ENCODE data around the gene BBS9. TPM values are rescaled to one million over a fixed set of nuclear protein-coding genes. Genes with fewer than 3 reads are reported as not detected.

BBS9 gene
- total RNA-seq, 1 experiment from 2014 or later, result 5.7 TPM

DNA sequence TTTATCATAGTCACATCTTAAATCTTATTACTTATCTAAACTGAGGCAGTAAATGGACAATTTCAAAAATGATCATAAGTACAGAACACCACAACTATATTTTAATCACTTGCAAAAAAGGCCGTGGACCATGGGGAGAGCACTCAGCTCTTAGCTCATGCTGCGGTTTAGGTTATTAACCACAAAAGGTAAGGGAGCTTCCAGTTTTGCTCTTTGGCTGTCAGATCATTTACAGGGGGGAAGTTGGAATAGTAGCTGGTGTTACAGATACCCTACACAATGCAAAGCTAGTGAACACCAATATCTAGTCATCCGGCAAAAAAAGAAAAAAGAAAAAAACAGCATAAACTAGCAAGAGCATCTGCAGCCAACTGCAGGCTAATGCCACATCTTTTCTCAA lies 147.0 kb downstream of the BBS9 start:
- Histone ChIP-seq H3K27me3 (ENCODE audit: low read length) (no peaks in the 10 kb centered on the region), H3K4me1 (ENCODE audit: insufficient read depth, low read length) (no peaks in the 10 kb centered on the region), H3K9me3 (ENCODE audit: low read length) (no peaks in the 10 kb centered on the region), H3K9ac (ENCODE audit: low read length) (no peak overlapping the region), H3K9me2 (replicated peaks; ENCODE audit: low read length) (no peaks in the 10 kb centered on the region), H3K27ac (ENCODE audit: low read length) (no peak overlapping the region), H3F3A (ENCODE audit: low read length, unreplicated experiment) (no peaks in the 10 kb centered on the region), H4K20me1 (ENCODE audit: low read length) (no peaks in the 10 kb centered on the region), H2AFZ (ENCODE audit: low read length) (no peak overlapping the region), H3K36me3 (ENCODE audit: low read depth, low read length) (no peaks in the 10 kb centered on the region), H3K4me3 (ENCODE audit: low read length) (no peak overlapping the region), H3K79me2 (ENCODE audit: low read length) (no peaks in the 10 kb centered on the region), H3K4me2 (ENCODE audit: low read length) (no peak overlapping the region)
- CTCF ChIA-PET, result no interaction called here
- DNase-seq, result no peak
- ATAC-seq, result no peak
- BruUV-seq (replicated peaks), result no TSS peak
- TF ChIP-seq, protein P1, sequence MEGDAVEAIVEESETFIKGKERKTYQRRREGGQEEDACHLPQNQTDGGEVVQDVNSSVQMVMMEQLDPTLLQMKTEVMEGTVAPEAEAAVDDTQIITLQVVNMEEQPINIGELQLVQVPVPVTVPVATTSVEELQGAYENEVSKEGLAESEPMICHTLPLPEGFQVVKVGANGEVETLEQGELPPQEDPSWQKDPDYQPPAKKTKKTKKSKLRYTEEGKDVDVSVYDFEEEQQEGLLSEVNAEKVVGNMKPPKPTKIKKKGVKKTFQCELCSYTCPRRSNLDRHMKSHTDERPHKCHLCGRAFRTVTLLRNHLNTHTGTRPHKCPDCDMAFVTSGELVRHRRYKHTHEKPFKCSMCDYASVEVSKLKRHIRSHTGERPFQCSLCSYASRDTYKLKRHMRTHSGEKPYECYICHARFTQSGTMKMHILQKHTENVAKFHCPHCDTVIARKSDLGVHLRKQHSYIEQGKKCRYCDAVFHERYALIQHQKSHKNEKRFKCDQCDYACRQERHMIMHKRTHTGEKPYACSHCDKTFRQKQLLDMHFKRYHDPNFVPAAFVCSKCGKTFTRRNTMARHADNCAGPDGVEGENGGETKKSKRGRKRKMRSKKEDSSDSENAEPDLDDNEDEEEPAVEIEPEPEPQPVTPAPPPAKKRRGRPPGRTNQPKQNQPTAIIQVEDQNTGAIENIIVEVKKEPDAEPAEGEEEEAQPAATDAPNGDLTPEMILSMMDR (conservative IDR thresholded peaks at IDR 0.05; ENCODE audit: low read depth, low read length), result no peak
- no peak for TF ChIP-seq EZH2phosphoT487 (IDR thresholded peaks at IDR 0.05; ENCODE audit: borderline replicate concordance, low read length)
- no peak for TF ChIP-seq EZH2 (IDR thresholded peaks at IDR 0.05; ENCODE audit: low read length, unreplicated experiment)
- intact Hi-C loops (cut with micrococcal nuclease), result no loop called here
- POLR2A ChIA-PET (ENCODE audit: unreplicated experiment), result no interaction called here

- H3K79me2 ChIP-seq (ENCODE audit: low read length), result no peaks in the 10 kb centered on the region
These were observed 147.4 kb downstream of the BBS9 start for GRCh38 chr7:33276729-33277128.

DNA sequence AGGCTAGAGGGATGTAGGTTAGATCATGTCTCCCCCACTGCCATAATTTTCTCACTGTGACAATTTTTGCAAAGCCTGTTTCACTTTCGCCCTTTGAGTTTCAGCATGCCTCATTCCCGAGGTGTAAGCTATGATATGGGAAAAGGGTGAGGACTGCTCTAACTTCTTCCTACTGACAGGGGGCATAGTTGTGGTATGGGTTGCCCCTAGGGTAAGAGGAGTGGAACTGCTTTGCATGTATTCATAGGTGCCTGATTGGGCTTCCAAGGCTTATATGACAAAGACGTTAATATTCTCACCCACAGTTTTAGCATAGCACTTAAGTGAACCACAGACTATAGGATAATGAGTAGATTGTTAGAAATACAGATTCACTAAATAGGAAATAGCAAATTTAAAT lies 148.7 kb downstream of the BBS9 start:
- H2AFZ ChIP-seq (ENCODE audit: low read length), result no peak overlapping the region
- H3K9me3 ChIP-seq (ENCODE audit: low read length), result no peaks in the 10 kb centered on the region
- H3K4me1 ChIP-seq (ENCODE audit: insufficient read depth, low read length), result no peaks in the 10 kb centered on the region
- no peak for TF ChIP-seq EZH2phosphoT487 (IDR thresholded peaks at IDR 0.05; ENCODE audit: borderline replicate concordance, low read length)
- TF ChIP-seq, protein P1 (conservative IDR thresholded peaks at IDR 0.05; ENCODE audit: low read depth, low read length), result no peak
- no peak for TF ChIP-seq EZH2 (IDR thresholded peaks at IDR 0.05; ENCODE audit: low read length, unreplicated experiment)
- H3K4me2 ChIP-seq (ENCODE audit: low read length), result no peak overlapping the region
- H3K27me3 ChIP-seq (ENCODE audit: low read length), result no peaks in the 10 kb centered on the region
- no peaks in the 10 kb centered on the region for H4K20me1 ChIP-seq (ENCODE audit: low read length)
- intact Hi-C loops (cut with micrococcal nuclease), result no loop called here
- no peaks in the 10 kb centered on the region for H3K36me3 ChIP-seq (ENCODE audit: low read depth, low read length)
- no peak overlapping the region for H3K4me3 ChIP-seq (ENCODE audit: low read length)
- H3F3A ChIP-seq (ENCODE audit: low read length, unreplicated experiment), result no peaks in the 10 kb centered on the region
- POLR2A ChIA-PET (ENCODE audit: unreplicated experiment), result no interaction called here
- no peak; the same call in 1 of the 2 replicates for ATAC-seq
- CTCF ChIA-PET, result no interaction called here
- no peak for DNase-seq
- H3K9ac ChIP-seq (ENCODE audit: low read length), result no peak overlapping the region
- H3K27ac ChIP-seq (ENCODE audit: low read length), result no peak overlapping the region
- BruUV-seq (replicated peaks), result no TSS peak
- H3K79me2 ChIP-seq (ENCODE audit: low read length), result no peaks in the 10 kb centered on the region
- H3K9me2 ChIP-seq (replicated peaks; ENCODE audit: low read length), result no peaks in the 10 kb centered on the region

More at GRCh38 chr7:33276729-33277128, 147.4 kb downstream of the BBS9 start:
- no peaks in the 10 kb centered on the region for H3K27me3 ChIP-seq (ENCODE audit: low read length)
- DNase-seq, result no peak
- no peak overlapping the region for H3K27ac ChIP-seq (ENCODE audit: low read length)
- no peak overlapping the region for H3K4me3 ChIP-seq (ENCODE audit: low read length)
- H3K9me2 ChIP-seq (replicated peaks; ENCODE audit: low read length), result no peaks in the 10 kb centered on the region
- no TSS peak for BruUV-seq (replicated peaks)
- H3K4me2 ChIP-seq (ENCODE audit: low read length), result no peak overlapping the region
- H3F3A ChIP-seq (ENCODE audit: low read length, unreplicated experiment), result no peaks in the 10 kb centered on the region
- H4K20me1 ChIP-seq (ENCODE audit: low read length), result no peaks in the 10 kb centered on the region
- no peaks in the 10 kb centered on the region for H3K36me3 ChIP-seq (ENCODE audit: low read depth, low read length)
- POLR2A ChIA-PET (ENCODE audit: unreplicated experiment), result no interaction called here
- H2AFZ ChIP-seq (ENCODE audit: low read length), result no peak overlapping the region
- H3K9ac ChIP-seq (ENCODE audit: low read length), result no peak overlapping the region
- no peaks in the 10 kb centered on the region for H3K9me3 ChIP-seq (ENCODE audit: low read length)
- H3K4me1 ChIP-seq (ENCODE audit: insufficient read depth, low read length), result no peaks in the 10 kb centered on the region
- ATAC-seq, result no peak
- CTCF ChIA-PET, result no interaction called here
- TF ChIP-seq EZH2phosphoT487 (IDR thresholded peaks at IDR 0.05; ENCODE audit: borderline replicate concordance, low read length) (no peak), EZH2 (IDR thresholded peaks at IDR 0.05; ENCODE audit: low read length, unreplicated experiment) (no peak)
- TF ChIP-seq, protein P1 (conservative IDR thresholded peaks at IDR 0.05; ENCODE audit: low read depth, low read length), result no peak
- intact Hi-C loops (cut with micrococcal nuclease), result no loop called here
